CD4-positive, alpha-beta T cell treated with Interleukin-17A for 4 hours (primary cell): ENCODE results near the gene OR1I1.

Experiments used
- DNase-seq: peaks from one replicate; pipeline ENCODE4 v3.0.0-alpha.2; 2020; ENCODE audit warnings: mixed read lengths

Gene OR1I1

GRCh38 chr19:15120135-15121026 is 38.4 kb downstream of the OR1I1 start:
- no peak for DNase-seq

GRCh38 chr19:15122331-15123030 is 40.5 kb downstream of the OR1I1 start:
- DNase-seq = no peak

- DNase-seq = no peak
These were observed 41.2 kb downstream of the OR1I1 start for GRCh38 chr19:15123031-15123890.

- DNase-seq = no peak
These were observed 41.9 kb downstream of the OR1I1 start for GRCh38 chr19:15123900-15124299.

GRCh38 chr19:15124572-15125231 is 42.7 kb downstream of the OR1I1 start:
- DNase-seq = no peak

- DNase-seq = peak; percentile 98
These were observed 43.4 kb downstream of the OR1I1 start for GRCh38 chr19:15125232-15126067.

GRCh38 chr19:15126131-15126910 is 44.3 kb downstream of the OR1I1 start:
- no peak for DNase-seq

- DNase-seq = no peak
These were observed 46.3 kb downstream of the OR1I1 start for GRCh38 chr19:15128162-15128770.

- peak; percentile 53 for DNase-seq
These were observed 48.0 kb downstream of the OR1I1 start for GRCh38 chr19:15129856-15130585.

- no peak for DNase-seq
These were observed 54.4 kb downstream of the OR1I1 start for GRCh38 chr19:15136234-15136954.

GRCh38 chr19:15137777-15138176 is 55.8 kb downstream of the OR1I1 start:
- DNase-seq = no peak

- DNase-seq = no peak
These were observed 56.4 kb downstream of the OR1I1 start for GRCh38 chr19:15138427-15138826.

GRCh38 chr19:15141143-15141542 is 59.1 kb downstream of the OR1I1 start:
- DNase-seq = no peak

- no peak for DNase-seq
These were observed 60.3 kb downstream of the OR1I1 start for GRCh38 chr19:15142313-15142712.
